Peyer's patch (tissue), 4 donors: ENCODE results near the gene POLR2F.

Experiments used
- POLR2A ChIP-seq, 2 donors: fragments of 450-650 bp; IDR thresholded peaks; one replicate each; pipeline ENCODE4 v1.5.1; 2017; ENCODE audit warnings: antibody characterized with exemption in 2 of 2, mild to moderate bottlenecking in 2 of 2, moderate library complexity in 2 of 2
- TF ChIP-seq, protein P1 (sequence below), 6 experiments: fragments of 450-650 bp in 4 of 6; fragments of 200-600 bp in 2 of 6; sonication (generic) in 1 of 6; IDR thresholded peaks; one replicate each; pipeline ENCODE4 v1.5.1; 2017 to 2019; ENCODE audit warnings: antibody characterized with exemption in 6 of 6, mild to moderate bottlenecking in 3 of 6, moderate library complexity in 1 of 6

DNA sequence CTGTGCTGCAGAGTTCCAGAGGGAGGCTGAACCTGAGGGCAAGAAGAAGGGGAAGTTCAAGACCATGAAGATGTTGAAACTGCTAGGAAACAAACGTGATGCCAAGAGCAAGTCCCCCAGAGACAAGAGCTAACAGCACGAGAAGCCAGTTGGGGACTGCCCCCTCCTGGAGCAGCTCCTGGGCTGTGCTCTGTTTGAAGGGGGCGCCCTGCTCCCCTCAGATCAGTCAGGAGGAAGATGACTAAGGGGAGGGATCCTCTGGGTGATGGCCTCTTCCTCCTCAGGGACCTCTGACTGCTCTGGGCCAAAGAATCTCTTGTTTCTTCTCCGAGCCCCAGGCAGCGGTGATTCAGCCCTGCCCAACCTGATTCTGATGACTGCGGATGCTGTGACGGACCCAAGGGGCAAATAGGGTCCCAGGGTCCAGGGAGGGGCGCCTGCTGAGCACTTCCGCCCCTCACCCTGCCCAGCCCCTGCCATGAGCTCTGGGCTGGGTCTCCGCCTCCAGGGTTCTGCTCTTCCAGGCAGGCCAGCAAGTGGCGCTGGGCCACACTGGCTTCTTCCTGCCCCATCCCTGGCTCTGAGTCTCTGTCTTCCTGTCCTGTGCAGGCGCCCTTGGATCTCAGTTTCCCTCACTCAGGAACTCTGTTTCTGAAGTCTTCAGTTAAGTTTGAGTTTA lies 12.7 kb upstream of the POLR2F start:
- TF ChIP-seq, protein P1, sequence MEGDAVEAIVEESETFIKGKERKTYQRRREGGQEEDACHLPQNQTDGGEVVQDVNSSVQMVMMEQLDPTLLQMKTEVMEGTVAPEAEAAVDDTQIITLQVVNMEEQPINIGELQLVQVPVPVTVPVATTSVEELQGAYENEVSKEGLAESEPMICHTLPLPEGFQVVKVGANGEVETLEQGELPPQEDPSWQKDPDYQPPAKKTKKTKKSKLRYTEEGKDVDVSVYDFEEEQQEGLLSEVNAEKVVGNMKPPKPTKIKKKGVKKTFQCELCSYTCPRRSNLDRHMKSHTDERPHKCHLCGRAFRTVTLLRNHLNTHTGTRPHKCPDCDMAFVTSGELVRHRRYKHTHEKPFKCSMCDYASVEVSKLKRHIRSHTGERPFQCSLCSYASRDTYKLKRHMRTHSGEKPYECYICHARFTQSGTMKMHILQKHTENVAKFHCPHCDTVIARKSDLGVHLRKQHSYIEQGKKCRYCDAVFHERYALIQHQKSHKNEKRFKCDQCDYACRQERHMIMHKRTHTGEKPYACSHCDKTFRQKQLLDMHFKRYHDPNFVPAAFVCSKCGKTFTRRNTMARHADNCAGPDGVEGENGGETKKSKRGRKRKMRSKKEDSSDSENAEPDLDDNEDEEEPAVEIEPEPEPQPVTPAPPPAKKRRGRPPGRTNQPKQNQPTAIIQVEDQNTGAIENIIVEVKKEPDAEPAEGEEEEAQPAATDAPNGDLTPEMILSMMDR (IDR thresholded peaks at IDR 0.05) = no peak
- no peak for TF ChIP-seq POLR2A (IDR thresholded peaks at IDR 0.05)
